Measurements from ENCODE around the gene SPDEF. TPM values are rescaled to one million over a fixed set of nuclear protein-coding genes. Genes with fewer than 3 reads are reported as not detected.
A peak's percentile ranks its signal among the peaks of the same experiment; 100 is the strongest.

SPDEF gene
- total and polyA plus RNA-seq, 10 of the 15 experiments (the other 5 are each of a cell fraction or from before 2014, with no cell fraction given) = not detected

DNA sequence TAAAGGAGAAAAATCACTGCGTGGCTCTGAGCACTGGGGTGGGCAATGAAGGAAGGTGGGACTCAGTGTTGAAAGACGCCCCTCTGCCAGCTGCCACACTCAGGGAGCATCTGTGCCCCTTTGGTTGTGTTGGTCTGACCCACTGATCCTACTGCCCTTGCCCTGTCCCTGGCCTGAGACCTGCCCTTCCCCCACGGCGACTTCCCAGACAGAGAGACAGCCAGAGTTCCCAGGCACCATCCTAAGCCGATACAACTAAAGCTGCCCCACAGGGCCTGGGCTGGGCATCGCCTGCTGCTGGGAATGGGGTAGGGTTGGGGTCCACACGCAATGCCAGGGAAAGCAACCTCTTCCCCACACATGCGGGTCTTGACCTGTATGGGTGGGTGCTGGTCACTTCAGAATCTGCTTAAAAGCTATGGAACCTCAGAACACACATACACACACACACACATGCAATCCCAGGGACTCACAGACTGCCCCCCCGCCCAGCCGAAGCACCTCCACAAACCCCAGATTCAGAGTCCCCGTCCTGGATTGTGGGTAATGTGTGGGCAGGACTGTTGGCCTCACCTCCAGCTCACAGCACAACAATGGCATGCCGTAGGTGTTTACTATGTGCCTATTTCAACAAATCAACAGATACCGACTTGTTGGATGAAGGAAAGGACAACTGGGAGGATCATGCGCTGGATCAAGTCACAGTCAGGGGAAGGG is 10.9 kb upstream of the SPDEF start:
- H3K36me3 ChIP-seq (ENCODE audit: control insufficient read depth in 2 of 2, insufficient read depth in 2 of 2, low read length in 1 of 2) = no peaks in the 10 kb centered on the region
- no peak overlapping the region for H3K9ac ChIP-seq (ENCODE audit: control insufficient read depth, insufficient read depth, low read length)
- H3K27me3 ChIP-seq (replicated peaks in 1 of 2; ENCODE audit: control insufficient read depth in 2 of 2, insufficient read depth in 2 of 2, low read length in 1 of 2) = no peaks in the 10 kb centered on the region; a peak in 1 of 4 replicates
- no peak for ATAC-seq
- intact Hi-C loops (cut with micrococcal nuclease; ENCODE audit: unreplicated experiment) (no loop called here), in situ Hi-C loops (cut with MboI) (no loop called here)
- TF ChIP-seq POLR2A (IDR thresholded peaks at IDR 0.05; ENCODE audit: low read depth, low read length) (no peak), SP1 (IDR thresholded peaks at IDR 0.05; ENCODE audit: low read depth, low read length) (no peak), RFX5 (IDR thresholded peaks at IDR 0.05; ENCODE audit: low read depth, low read length) (no peak), ZNF207 (IDR thresholded peaks at IDR 0.05; ENCODE audit: borderline replicate concordance) (no peak), NR2C2 (IDR thresholded peaks at IDR 0.05; ENCODE audit: borderline replicate concordance, control insufficient read depth, insufficient read length, low read depth) (no peak), RUNX3 (IDR thresholded peaks at IDR 0.05; ENCODE audit: low read length) (no peak)
- no peaks in the 10 kb centered on the region for H3K4me1 ChIP-seq (ENCODE audit: control insufficient read depth, insufficient read depth, low read length)
- ChIA-PET CTCF (interaction anchor here (1.3 kb wide), 1 partner anchor 317 kb away, joined by 4 read pairs; no protein-coding TSS in a partner anchor), RAD21 (ENCODE audit: unreplicated experiment) (no interaction called here), POLR2A (no interaction called here), SMC1A (ENCODE audit: uncharacterized antibody, unreplicated experiment) (no interaction called here)
- no peak overlapping the region for H3K4me2 ChIP-seq (ENCODE audit: control insufficient read depth, insufficient read depth)
- no TSS peak for BruUV-seq (replicated peaks)
- no peak overlapping the region for H3K27ac ChIP-seq (ENCODE audit: control insufficient read depth, insufficient read depth)
- H3K9me3 ChIP-seq (replicated peaks; ENCODE audit: control insufficient read depth, insufficient read depth, low read length) = no peaks in the 10 kb centered on the region
- FAIRE-seq = no peak
- no peak for DNase-seq (ENCODE audit: low read depth, low spot score)
- no peaks in the 10 kb centered on the region for H3K79me2 ChIP-seq (ENCODE audit: control insufficient read depth, insufficient read depth, low read length)
- no peaks in the 10 kb centered on the region for H4K20me1 ChIP-seq (ENCODE audit: control insufficient read depth, insufficient read depth)
- H2AFZ ChIP-seq (ENCODE audit: control insufficient read depth, low read depth, low read length) = no peak overlapping the region
- WGBS (ENCODE audit: insufficient coverage, insufficient replicate concordance, low lambda C conversion rate, missing lambda C conversion rate) = 58% methylated on average over 14 of the region's 14 CpGs
- H3K4me3 ChIP-seq = no peak overlapping the region

DNA sequence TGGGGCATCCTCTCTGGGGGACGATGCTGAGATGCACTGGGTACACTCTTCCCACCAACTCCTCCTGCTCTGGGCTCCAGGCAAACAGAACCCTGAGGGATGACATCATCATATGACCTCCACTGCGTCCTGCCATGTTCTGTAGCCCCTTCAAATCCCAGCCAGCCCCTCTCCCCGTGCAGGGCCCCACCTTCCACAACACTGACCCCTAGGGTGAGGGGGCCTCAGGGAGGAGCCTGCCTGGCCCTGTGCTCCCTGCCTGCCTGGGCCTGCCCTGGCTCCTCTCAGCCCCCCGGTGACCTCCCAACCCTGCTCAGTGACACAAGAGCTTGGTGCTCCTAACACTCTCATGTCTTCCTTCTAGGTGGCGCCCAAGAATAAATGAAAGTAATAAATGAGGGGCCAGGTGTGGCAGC is 9.6 kb upstream of the SPDEF start:
- Histone ChIP-seq H3K4me2 (ENCODE audit: control insufficient read depth, insufficient read depth) (no peak overlapping the region), H3K36me3 (ENCODE audit: control insufficient read depth in 2 of 2, insufficient read depth in 2 of 2, low read length in 1 of 2) (no peaks in the 10 kb centered on the region), H3K9ac (ENCODE audit: control insufficient read depth, insufficient read depth, low read length) (no peak overlapping the region), H3K9me3 (replicated peaks; ENCODE audit: control insufficient read depth, insufficient read depth, low read length) (no peaks in the 10 kb centered on the region), H3K4me1 (ENCODE audit: control insufficient read depth, insufficient read depth, low read length) (no peaks in the 10 kb centered on the region), H3K27me3 (replicated peaks in 1 of 2; ENCODE audit: control insufficient read depth in 2 of 2, insufficient read depth in 2 of 2, low read length in 1 of 2) (no peaks in the 10 kb centered on the region; a peak in 1 of 4 replicates), H4K20me1 (ENCODE audit: control insufficient read depth, insufficient read depth) (no peaks in the 10 kb centered on the region), H3K27ac (ENCODE audit: control insufficient read depth, insufficient read depth) (no peak overlapping the region), H2AFZ (ENCODE audit: control insufficient read depth, low read depth, low read length) (no peak overlapping the region), H3K4me3 (no peak overlapping the region), H3K79me2 (ENCODE audit: control insufficient read depth, insufficient read depth, low read length) (no peaks in the 10 kb centered on the region)
- intact Hi-C loops (cut with micrococcal nuclease; ENCODE audit: unreplicated experiment) = no loop called here
- ChIA-PET CTCF (interaction anchor here (1.3 kb wide), 1 partner anchor 316 kb away, joined by 4 read pairs; no protein-coding TSS in a partner anchor), RAD21 (ENCODE audit: unreplicated experiment) (no interaction called here), SMC1A (ENCODE audit: uncharacterized antibody, unreplicated experiment) (no interaction called here), POLR2A (no interaction called here)
- no peak for TF ChIP-seq HDAC6 (IDR thresholded peaks at IDR 0.05; ENCODE audit: unreplicated experiment)
- TF ChIP-seq, protein P1, sequence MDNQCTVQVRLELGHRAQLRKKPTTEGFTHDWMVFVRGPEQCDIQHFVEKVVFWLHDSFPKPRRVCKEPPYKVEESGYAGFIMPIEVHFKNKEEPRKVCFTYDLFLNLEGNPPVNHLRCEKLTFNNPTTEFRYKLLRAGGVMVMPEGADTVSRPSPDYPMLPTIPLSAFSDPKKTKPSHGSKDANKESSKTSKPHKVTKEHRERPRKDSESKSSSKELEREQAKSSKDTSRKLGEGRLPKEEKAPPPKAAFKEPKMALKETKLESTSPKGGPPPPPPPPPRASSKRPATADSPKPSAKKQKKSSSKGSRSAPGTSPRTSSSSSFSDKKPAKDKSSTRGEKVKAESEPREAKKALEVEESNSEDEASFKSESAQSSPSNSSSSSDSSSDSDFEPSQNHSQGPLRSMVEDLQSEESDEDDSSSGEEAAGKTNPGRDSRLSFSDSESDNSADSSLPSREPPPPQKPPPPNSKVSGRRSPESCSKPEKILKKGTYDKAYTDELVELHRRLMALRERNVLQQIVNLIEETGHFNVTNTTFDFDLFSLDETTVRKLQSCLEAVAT (IDR thresholded peaks at IDR 0.05) = no peak
- no peak for TF ChIP-seq SIN3A (IDR thresholded peaks at IDR 0.05; ENCODE audit: low read depth, low read length)
- TF ChIP-seq POLR2AphosphoS2 (IDR thresholded peaks at IDR 0.05; ENCODE audit: low read depth, low read length) = no peak
- 0 out of 2 replicates have a peak, but pooled peaks have one; percentile 7 for TF ChIP-seq RAD21 (IDR thresholded peaks at IDR 0.05; ENCODE audit: insufficient read depth, low read depth, low read length)
- ATAC-seq = no peak
- WGBS (ENCODE audit: insufficient coverage, insufficient replicate concordance, low lambda C conversion rate, missing lambda C conversion rate) = 34% methylated on average over 5 of the region's 5 CpGs
- in situ Hi-C loops (cut with MboI) = no loop called here
- DNase-seq (ENCODE audit: low read depth, low spot score) = no peak
- FAIRE-seq = no peak
- no TSS peak for BruUV-seq (replicated peaks)

All from GM12878 (cell line).